GM06990 (cell line): Measurements from ENCODE around the gene ATG101.
A peak's percentile ranks its signal among the peaks of the same experiment; 100 is the strongest.

ENCODE experiments used
- DNase-seq: peaks from one replicate; pipeline ENCODE4 v3.0.0-alpha.2; 2011; ENCODE audit not compliant: insufficient read length; ENCODE audit errors: extremely low read depth
- H3K27me3 ChIP-seq: replicated peaks from 2 replicates; pipeline ENCODE4 v1.6.0; 2011; ENCODE audit warnings: low read length; ENCODE audit not compliant: control insufficient read depth, insufficient read depth
- H3K36me3 ChIP-seq: 2 replicates; pipeline ENCODE4 v1.5.1; 2011; ENCODE audit warnings: low read length; ENCODE audit not compliant: control insufficient read depth, insufficient read depth
- H3K4me3 ChIP-seq: replicated peaks from 2 replicates; pipeline ENCODE4 v1.5.1; 2011; ENCODE audit warnings: low read depth, mild to moderate bottlenecking, control low read depth, low read length
- TF ChIP-seq, protein P1 (sequence below): IDR thresholded peaks from 2 replicates; pipeline ENCODE4 v1.5.1; 2011; ENCODE audit warnings: low read length, control low read depth, mild to moderate bottlenecking, inconsistent platforms; ENCODE audit not compliant: insufficient read depth, poor library complexity, severe bottlenecking

The ATG101 gene

DNA sequence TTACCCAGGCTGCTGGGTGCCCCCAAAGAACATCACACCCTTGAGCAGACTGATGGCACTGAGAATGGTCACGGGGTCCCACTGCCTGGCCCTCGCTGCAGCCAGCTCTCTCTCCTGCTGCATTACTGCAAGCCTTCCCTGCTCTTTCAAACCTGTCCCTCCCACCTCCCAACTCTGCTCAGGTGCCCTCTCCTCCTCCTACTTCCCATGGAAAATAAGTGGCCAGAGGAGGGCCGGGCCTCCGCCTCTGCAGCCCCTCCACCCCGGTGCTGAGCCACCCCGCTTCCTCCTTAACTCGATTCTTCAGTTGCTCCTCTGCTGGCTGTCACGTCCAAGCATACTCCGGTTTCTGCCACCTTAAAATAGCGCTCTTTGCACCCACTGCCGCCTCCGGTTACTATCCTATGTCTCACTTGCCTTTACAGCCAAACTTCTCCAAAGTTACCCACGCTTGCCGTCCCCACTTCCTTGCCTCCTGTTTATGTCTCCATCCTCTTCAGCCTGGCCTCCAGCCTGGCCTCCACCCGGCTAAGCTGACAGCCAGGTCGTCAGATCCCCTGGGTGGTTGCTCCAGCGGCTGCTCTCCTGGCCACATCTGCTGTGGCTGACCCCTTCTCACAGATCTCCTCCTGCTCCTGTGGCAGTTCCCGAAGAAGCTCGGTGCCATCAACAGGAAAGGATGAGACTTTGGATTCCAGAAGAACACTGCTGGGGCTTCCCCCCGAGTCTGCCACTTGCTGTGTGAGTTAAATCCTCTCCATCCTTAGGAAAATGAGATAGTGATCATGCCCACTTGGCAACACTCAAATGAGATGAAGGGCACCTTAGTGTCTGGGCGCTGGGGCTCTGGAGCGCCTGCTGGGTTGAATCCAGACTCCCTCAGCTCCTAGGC lies 17.4 kb downstream of the ATG101 start:
- H3K27me3 ChIP-seq = no peaks in the 10 kb centered on the region; the same call in 1 of the 2 replicates
- no peak for DNase-seq
- H3K36me3 ChIP-seq = no peaks in the 10 kb centered on the region
- H3K4me3 ChIP-seq = no peak overlapping the region
- TF ChIP-seq, protein P1, sequence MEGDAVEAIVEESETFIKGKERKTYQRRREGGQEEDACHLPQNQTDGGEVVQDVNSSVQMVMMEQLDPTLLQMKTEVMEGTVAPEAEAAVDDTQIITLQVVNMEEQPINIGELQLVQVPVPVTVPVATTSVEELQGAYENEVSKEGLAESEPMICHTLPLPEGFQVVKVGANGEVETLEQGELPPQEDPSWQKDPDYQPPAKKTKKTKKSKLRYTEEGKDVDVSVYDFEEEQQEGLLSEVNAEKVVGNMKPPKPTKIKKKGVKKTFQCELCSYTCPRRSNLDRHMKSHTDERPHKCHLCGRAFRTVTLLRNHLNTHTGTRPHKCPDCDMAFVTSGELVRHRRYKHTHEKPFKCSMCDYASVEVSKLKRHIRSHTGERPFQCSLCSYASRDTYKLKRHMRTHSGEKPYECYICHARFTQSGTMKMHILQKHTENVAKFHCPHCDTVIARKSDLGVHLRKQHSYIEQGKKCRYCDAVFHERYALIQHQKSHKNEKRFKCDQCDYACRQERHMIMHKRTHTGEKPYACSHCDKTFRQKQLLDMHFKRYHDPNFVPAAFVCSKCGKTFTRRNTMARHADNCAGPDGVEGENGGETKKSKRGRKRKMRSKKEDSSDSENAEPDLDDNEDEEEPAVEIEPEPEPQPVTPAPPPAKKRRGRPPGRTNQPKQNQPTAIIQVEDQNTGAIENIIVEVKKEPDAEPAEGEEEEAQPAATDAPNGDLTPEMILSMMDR = no peak

GRCh38 chr12:52087961-52088820 lies 18.4 kb downstream of the ATG101 start:
- Histone ChIP-seq H3K36me3 (no peaks in the 10 kb centered on the region), H3K4me3 (no peak overlapping the region), H3K27me3 (no peaks in the 10 kb centered on the region; the same call in 1 of the 2 replicates)
- TF ChIP-seq, protein P1 = no peak
- DNase-seq = peak; percentile 57

DNA sequence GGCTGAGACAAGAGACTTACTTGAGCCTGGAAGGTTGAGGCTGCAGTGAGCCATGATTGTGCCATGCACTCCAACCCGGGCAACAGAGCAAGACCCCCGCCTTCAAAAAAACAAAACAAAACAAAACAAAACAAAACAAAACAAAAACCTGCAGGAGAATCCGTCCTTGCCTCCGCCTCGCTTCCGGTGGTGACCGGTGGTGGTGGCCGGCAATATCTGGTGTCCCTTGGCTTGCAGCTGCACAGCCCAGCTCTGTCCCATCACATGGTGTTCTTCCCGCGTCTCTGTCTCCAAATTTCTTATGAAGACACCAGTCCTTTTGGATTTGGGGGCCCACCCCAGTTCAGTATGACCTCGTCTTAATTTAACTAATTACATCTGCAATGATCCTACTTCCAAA lies 19.7 kb downstream of the ATG101 start:
- TF ChIP-seq, protein P1 = no peak
- no peak for DNase-seq
- no peaks in the 10 kb centered on the region; the same call in 1 of the 2 replicates for H3K27me3 ChIP-seq
- H3K4me3 ChIP-seq = no peak overlapping the region
- H3K36me3 ChIP-seq = no peaks in the 10 kb centered on the region

GRCh38 chr12:52090291-52090690 lies 20.5 kb downstream of the ATG101 start:
- Histone ChIP-seq H3K36me3 (no peaks in the 10 kb centered on the region), H3K27me3 (no peaks in the 10 kb centered on the region; the same call in 1 of the 2 replicates), H3K4me3 (no peak overlapping the region)
- TF ChIP-seq, protein P1 = no peak
- no peak for DNase-seq

- TF ChIP-seq, protein P1 = no peak
- Histone ChIP-seq H3K27me3 (no peaks in the 10 kb centered on the region; the same call in 1 of the 2 replicates), H3K36me3 (no peaks in the 10 kb centered on the region), H3K4me3 (no peak overlapping the region)
- no peak for DNase-seq
Measured at GRCh38 chr12:52091061-52091460, 21.3 kb downstream of the ATG101 start.
